K562 (cell line): Measurements from ENCODE around the gene INPPL1. TPM values are rescaled to one million over a fixed set of nuclear protein-coding genes. Genes with fewer than 3 reads are reported as not detected.
A peak's percentile ranks its signal among the peaks of the same experiment; 100 is the strongest.

Experiments
- ATAC-seq: fragments of 200-7000 bp; cut with Tn5 transposase; 3 replicates; pipeline ENCODE4 v1.9.1; 2020; ENCODE audit warnings: moderate library complexity
- BruUV-seq: library from RNA; stranded (reverse); fragments of 400-500 nt; replicated peaks from 2 replicates; lab custom pipeline; 2021; lab: Mats Ljungman, UMichigan
- CTCF ChIA-PET: fragments of 300-600 bp; formaldehyde crosslinking; extraction: SDS; loops from one replicate; lab custom pipeline; 2021; ENCODE audit warnings: low intra/inter-chr PET ratio; lab: Yijun Ruan, JAX
- POLR2A ChIA-PET: fragments of 300-600, 350-650 bp; sonication (Branson Sonifier 250); formaldehyde crosslinking; extraction: SDS; loops from one replicate; lab custom pipeline; 2021; ENCODE audit warnings: antibody characterized with exemption, inconsistent platforms; lab: Yijun Ruan, JAX
- DNase-seq, 4 experiments: peaks; one replicate each; pipeline versions ENCODE4 v3.0.0 to v3.0.0-alpha.2; 2011 to 2018; ENCODE audit warnings: low spot score in 3 of 4, mixed read lengths in 3 of 4; ENCODE audit errors: extremely low read depth in 1 of 4
- FAIRE-seq: peaks from 2 replicates; lab custom pipeline; 2011; peaks lifted over from hg19 to GRCh38; lab: Jason Lieb, UNC
- H2AFZ ChIP-seq: 2 replicates; pipeline ENCODE4 v1.6.0; 2011; ENCODE audit warnings: low read depth, low read length, control low read depth, inconsistent platforms
- H3K27ac ChIP-seq: fragments of 200-600 bp; 3 replicates; pipeline ENCODE4 v1.8.0; 2011; ENCODE audit warnings: low read depth, mild to moderate bottlenecking, control low read depth, inconsistent platforms, low read length, moderate library complexity, mixed read lengths; ENCODE audit errors: extremely low read depth
- H3K27me3 ChIP-seq, 2 experiments: fragments of 300-600 bp in 1 of 2; 2 replicates in 1 of 2; 3 replicates in 1 of 2; pipeline versions ENCODE4 v1.6.0 to v1.8.0; 2011; ENCODE audit warnings: inconsistent platforms in 2 of 2, low read length in 2 of 2, mild to moderate bottlenecking in 1 of 2, mixed read lengths in 1 of 2, moderate library complexity in 1 of 2; ENCODE audit not compliant: control insufficient read depth in 2 of 2, insufficient read depth in 2 of 2
- H3K36me3 ChIP-seq: fragments of 300-600 bp; 3 replicates; pipeline ENCODE4 v1.8.0; 2011; ENCODE audit warnings: mild to moderate bottlenecking, low read length, inconsistent platforms; ENCODE audit not compliant: control insufficient read depth, insufficient read depth
- H3K4me1 ChIP-seq, 2 experiments: fragments of 200-600 bp in 1 of 2; replicated peaks in 1 of 2; 2 replicates in 1 of 2; 3 replicates in 1 of 2; pipeline versions ENCODE4 v1.5.1 to v1.8.0; 2011; ENCODE audit warnings: inconsistent platforms in 2 of 2, low read length in 2 of 2, mild to moderate bottlenecking in 1 of 2, mixed read lengths in 1 of 2, moderate library complexity in 1 of 2; ENCODE audit not compliant: control insufficient read depth in 2 of 2, insufficient read depth in 2 of 2
- H3K4me2 ChIP-seq: 2 replicates; pipeline ENCODE4 v1.6.1; 2011; ENCODE audit warnings: low read length, control low read depth, inconsistent platforms, mixed read lengths; ENCODE audit not compliant: insufficient read depth
- H3K4me3 ChIP-seq: fragments of 200-600 bp; sonication (generic), shearing (Covaris generic); 2 replicates; pipeline ENCODE4 v1.5.1; 2016; ENCODE audit warnings: control low read depth, inconsistent platforms
- H3K79me2 ChIP-seq: fragments of 200-600 bp; 3 replicates; pipeline ENCODE4 v1.8.0; 2011; ENCODE audit warnings: low read length, inconsistent platforms; ENCODE audit not compliant: control insufficient read depth, insufficient read depth
- H3K9ac ChIP-seq, 2 experiments: 2 replicates each; pipeline versions ENCODE4 v1.6.0 to v1.6.1; 2011; ENCODE audit warnings: low read depth in 2 of 2, low read length in 2 of 2, control low read depth in 1 of 2, inconsistent platforms in 1 of 2, mild to moderate bottlenecking in 1 of 2, mixed read lengths in 1 of 2; ENCODE audit not compliant: insufficient read depth in 1 of 2
- H3K9me1 ChIP-seq: one replicate; pipeline ENCODE4 v1.6.0; 2011; ENCODE audit warnings: inconsistent platforms, mild to moderate bottlenecking, low read length, moderate library complexity; ENCODE audit not compliant: control insufficient read depth, insufficient read depth
- H3K9me3 ChIP-seq: replicated peaks from 2 replicates; pipeline ENCODE4 v1.5.1; 2011; ENCODE audit warnings: low read depth, low read length, inconsistent platforms; ENCODE audit not compliant: control insufficient read depth, insufficient read depth
- H4K20me1 ChIP-seq: replicated peaks from 2 replicates; pipeline ENCODE4 v1.6.1; 2011; ENCODE audit warnings: low read length, inconsistent platforms, mixed read lengths; ENCODE audit not compliant: control insufficient read depth, insufficient read depth
- ETV1 ChIP-seq: fragments of 450-650 bp; conservative IDR thresholded peaks from 2 replicates; pipeline ENCODE4 v1.6.1; 2016; ENCODE audit warnings: missing genetic modification characterization, control low read depth, low read depth, missing compliant biosample characterization
- ZNF232 ChIP-seq: sonication (generic); formaldehyde crosslinking; IDR thresholded peaks from 2 replicates; pipeline ENCODE4 v1.8.0; 2022; ENCODE audit warnings: mild to moderate bottlenecking, missing genetic modification reagents
- ZNF561 ChIP-seq: fragments of 450-650 bp; formaldehyde crosslinking; conservative IDR thresholded peaks from 2 replicates; pipeline ENCODE4 v1.4.0; 2020; ENCODE audit warnings: mild to moderate bottlenecking, moderate library complexity
- WGBS: fragments of 100-300 bp; shearing (Covaris generic); methylation state at CpG from one replicate; pipeline ENCODE4 v1.1.6; 2016; ENCODE audit warnings: low coverage, mixed read lengths; ENCODE audit not compliant: insufficient coverage; ENCODE audit errors: missing lambda C conversion rate; 5-methylcytosine and 5-hydroxymethylcytosine counted together
- in situ Hi-C: fragments of 300-500 bp; cut with MboI; formaldehyde crosslinking; loops from 4 replicates; pipeline ENCODE4 v1.15.0; 2018; ENCODE audit warnings: inconsistent platforms, mixed read lengths
- intact Hi-C: fragments of 100-400 bp; cut with micrococcal nuclease; formaldehyde crosslinking; loops from 2 replicates; pipeline ENCODE4 v1.14.2; 2022
- polyA plus RNA-seq, 8 experiments: library from polyadenylated mRNA; depleted of rRNA in 4 of 8; stranded (reverse) in 5 of 8; unstranded in 3 of 8; fragments of >200 nt; fragmentation: Nextera tagmentation in 2 of 8; fragmentation: Illumina TruSeq in 1 of 8; extraction: Ambion mirVana in 2 of 8; extraction: Trizol in 1 of 8; gene quantifications; 2 replicates each; pipeline versions ENCODE4 v1.2.1 to v1.2.3, GENCODE V29; 2011 to 2014; ENCODE audit warnings: inconsistent platforms in 1 of 8, missing spikeins in 1 of 8
- total RNA-seq, 7 experiments: library from RNA; depleted of rRNA in 6 of 7; stranded (reverse); fragments of >200 nt in 6 of 7; fragmentation: Illumina TruSeq in 2 of 7; extraction: Trizol in 2 of 7; gene quantifications; 2 replicates each; pipeline versions ENCODE4 v1.2.1 to v1.2.3, GENCODE V29; 2011 to 2021; ENCODE audit warnings: low replicate concordance in 1 of 7
- TF ChIP-seq, protein P1 (sequence below): IDR thresholded peaks from 2 replicates; pipeline ENCODE4 v1.6.1; 2011; ENCODE audit warnings: borderline replicate concordance, low read depth, mild to moderate bottlenecking, moderate library complexity, low read length; ENCODE audit not compliant: insufficient read depth, poor library complexity, severe bottlenecking

The INPPL1 gene
- total and polyA plus RNA-seq, 9 of the 15 experiments (the other 6 are each of a cell fraction or from before 2014, with no cell fraction given): 0.55 to 137 (median 61.6) TPM

DNA sequence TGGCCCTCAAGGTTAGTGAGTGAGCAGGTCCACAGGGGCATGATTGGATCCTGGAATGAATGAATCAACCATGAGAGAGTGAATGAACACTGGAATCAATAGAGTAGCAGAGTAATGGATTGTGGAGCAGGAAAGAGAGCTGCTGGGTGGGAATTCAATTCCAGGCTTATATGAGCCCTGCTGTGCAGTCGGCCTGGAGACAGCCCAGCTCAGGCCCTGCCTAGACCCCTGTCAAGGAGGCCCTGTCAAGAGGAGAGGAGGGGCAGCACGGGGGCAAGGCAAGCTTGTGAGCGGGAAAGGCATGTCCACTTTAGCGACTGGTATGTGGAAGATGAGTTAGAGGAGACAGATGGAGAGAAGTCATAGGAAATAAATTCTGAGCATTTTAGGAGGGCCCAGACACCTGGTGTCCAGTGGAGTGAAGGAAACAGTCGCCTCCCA, 33.9 kb upstream of the INPPL1 start:
- DNase-seq: no peak
- no peak for FAIRE-seq
- no peaks in the 10 kb centered on the region for H3K9me3 ChIP-seq
- H3K9ac ChIP-seq: 0 out of 4 replicates have a peak overlapping the region, but pooled peaks of 1 of the 2 experiments have one; percentile 64
- peaks cover 2% of the 10 kb centered on the region for H3K9me1 ChIP-seq
- no TSS peak for BruUV-seq
- intact Hi-C loops: no loop called here
- no peaks in the 10 kb centered on the region for H4K20me1 ChIP-seq
- H3K4me1 ChIP-seq: peaks cover 5 to 10% of the 10 kb centered on the region in 2 experiments
- in situ Hi-C loops: no loop called here
- no peaks in the 10 kb centered on the region for H3K36me3 ChIP-seq
- no peak for ATAC-seq
- POLR2A ChIA-PET: interaction anchor here (0.6 to 0.9 kb wide), 3 partner anchors 12 to 19 kb away, joined by 3 read pairs; no protein-coding TSS in a partner anchor
- TF ChIP-seq ETV1 (tag): no peak
- TF ChIP-seq ZNF232 (CRISPR knock-in tag): no peak
- TF ChIP-seq, protein P1, sequence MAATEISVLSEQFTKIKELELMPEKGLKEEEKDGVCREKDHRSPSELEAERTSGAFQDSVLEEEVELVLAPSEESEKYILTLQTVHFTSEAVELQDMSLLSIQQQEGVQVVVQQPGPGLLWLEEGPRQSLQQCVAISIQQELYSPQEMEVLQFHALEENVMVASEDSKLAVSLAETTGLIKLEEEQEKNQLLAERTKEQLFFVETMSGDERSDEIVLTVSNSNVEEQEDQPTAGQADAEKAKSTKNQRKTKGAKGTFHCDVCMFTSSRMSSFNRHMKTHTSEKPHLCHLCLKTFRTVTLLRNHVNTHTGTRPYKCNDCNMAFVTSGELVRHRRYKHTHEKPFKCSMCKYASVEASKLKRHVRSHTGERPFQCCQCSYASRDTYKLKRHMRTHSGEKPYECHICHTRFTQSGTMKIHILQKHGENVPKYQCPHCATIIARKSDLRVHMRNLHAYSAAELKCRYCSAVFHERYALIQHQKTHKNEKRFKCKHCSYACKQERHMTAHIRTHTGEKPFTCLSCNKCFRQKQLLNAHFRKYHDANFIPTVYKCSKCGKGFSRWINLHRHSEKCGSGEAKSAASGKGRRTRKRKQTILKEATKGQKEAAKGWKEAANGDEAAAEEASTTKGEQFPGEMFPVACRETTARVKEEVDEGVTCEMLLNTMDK: no peak
- TF ChIP-seq ZNF561: no peak
- WGBS: 60% methylated on average over 5 of the region's 5 CpGs
- H3K27ac ChIP-seq: no peak overlapping the region
- no peak overlapping the region for H3K4me3 ChIP-seq
- peak overlapping the region; percentile 47; the same call in 1 of the 2 replicates for H2AFZ ChIP-seq
- CTCF ChIA-PET: no interaction called here
- no peaks in the 10 kb centered on the region for H3K79me2 ChIP-seq
- no peaks in the 10 kb centered on the region for H3K27me3 ChIP-seq
- no peak overlapping the region for H3K4me2 ChIP-seq
